SK-N-MC (cell line): ENCODE measurements around the gene C2orf69.

ENCODE experiments used
- EZH2 ChIP-seq: fragments of 200-600 bp; sonication (generic); IDR thresholded peaks from one replicate; pipeline ENCODE4 v1.6.1; 2017; ENCODE audit warnings: antibody characterized with exemption
- POLR2AphosphoS5 ChIP-seq: IDR thresholded peaks from 2 replicates; pipeline ENCODE4 v1.6.1; 2012; ENCODE audit warnings: mild to moderate bottlenecking, low read depth, low read length, borderline replicate concordance

DNA sequence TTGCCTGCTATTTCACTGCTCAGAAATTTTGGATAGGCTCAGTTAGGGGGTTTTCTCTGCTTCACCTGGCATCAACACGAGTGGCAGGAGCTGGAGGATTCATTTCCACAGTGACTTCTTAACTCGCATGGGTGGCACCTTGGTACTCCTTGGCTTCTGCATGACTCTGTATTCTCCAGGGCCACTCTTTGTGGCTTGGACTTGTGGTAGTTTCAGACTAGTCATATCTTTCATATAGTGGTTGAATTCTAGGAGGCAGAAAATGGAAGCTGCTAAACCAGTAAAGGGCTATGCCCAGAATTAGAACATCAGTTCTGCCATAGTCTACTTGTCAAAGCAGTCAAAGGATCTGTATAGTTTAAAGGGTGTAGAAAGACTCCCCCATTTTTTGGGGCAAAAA is 51.1 kb downstream of the C2orf69 start:
- TF ChIP-seq EZH2 (no peak), POLR2AphosphoS5 (no peak)
